HG03045 (cell line): ENCODE measurements around the gene RAB10.

Experiments
- ATAC-seq: cut with Tn5 transposase; IDR thresholded peaks from one replicate; pipeline ENCODE4 v1.9.1; 2021; ENCODE audit warnings: mild to moderate bottlenecking, moderate library complexity; ENCODE audit not compliant: unreplicated experiment

Gene RAB10

DNA sequence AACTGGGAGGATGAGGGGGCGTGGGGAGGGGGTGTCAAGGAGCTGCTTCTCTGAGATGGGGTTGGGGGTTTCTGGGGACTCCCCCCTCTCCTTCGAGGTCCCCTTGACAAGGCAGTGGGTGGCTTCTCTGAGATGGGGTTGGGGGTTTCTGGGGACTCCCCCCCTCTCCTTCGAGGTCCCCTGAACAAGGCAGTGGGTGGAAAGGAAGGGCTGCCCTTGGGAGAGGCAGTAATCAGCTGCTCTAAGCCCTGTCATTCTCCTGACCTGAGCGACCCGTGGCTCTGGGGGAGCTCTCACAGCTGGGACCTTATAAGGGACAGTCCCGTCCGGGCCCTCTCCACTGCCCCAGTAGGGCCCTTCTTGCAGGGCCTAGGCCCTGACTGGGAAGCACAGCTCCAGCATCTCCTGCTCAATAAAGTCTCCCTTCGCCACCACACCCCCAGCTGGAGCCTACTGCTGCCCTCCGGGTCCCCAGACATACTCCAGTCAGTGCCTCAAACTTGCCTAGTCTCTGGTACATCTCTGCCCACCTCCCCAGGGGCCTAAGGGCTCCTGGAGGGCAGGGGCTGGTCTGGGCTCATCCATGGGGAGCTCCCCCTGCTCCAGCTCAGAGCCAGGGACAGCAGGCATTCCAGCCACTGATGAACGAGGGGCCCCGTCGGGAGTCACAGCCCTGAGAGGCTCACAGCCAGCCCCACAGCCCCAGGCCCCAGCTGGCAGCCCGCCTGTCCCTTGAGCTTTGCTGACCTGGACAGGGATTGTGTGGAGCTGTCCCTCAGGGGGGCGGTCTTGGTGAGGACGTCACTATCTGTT, 141.8 kb downstream of the RAB10 start:
- no peak for ATAC-seq

DNA sequence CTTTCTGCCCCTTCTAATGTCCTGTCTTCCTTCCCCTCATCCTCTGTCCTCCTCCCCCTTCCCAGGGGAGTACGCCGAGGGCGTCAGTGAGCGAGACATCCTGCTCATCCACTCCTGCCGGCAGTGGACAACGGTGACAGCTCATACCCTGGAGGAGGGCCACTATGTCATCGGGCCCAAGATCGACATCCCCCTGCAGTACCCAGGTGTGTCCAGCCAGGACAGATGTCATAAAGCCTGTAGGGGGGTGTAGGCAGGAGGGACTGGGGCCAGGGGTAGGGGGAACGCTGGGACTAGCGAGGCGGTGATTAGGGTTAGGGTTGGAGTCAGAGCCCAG, 142.4 kb downstream of the RAB10 start:
- ATAC-seq: no peak

DNA sequence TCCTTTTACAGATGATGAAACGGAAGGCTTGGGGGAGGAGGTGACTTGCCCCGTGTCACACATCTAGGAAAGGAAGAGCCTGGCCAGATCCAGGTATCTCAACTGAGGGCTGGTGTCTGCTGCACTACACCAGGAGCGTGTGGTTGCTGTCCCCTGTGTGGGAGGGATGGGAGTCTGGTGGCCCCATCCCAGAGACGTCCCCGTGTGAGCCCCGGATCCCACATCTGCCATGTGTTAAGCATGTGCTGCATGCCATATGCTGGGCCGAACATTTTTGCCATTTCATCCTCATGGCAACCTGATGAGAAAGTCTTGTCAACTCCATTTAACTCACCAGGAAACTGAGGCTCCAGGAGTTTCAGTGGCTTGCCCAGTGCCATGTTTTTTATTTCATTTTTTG, 143.2 kb downstream of the RAB10 start:
- ATAC-seq: no peak

DNA sequence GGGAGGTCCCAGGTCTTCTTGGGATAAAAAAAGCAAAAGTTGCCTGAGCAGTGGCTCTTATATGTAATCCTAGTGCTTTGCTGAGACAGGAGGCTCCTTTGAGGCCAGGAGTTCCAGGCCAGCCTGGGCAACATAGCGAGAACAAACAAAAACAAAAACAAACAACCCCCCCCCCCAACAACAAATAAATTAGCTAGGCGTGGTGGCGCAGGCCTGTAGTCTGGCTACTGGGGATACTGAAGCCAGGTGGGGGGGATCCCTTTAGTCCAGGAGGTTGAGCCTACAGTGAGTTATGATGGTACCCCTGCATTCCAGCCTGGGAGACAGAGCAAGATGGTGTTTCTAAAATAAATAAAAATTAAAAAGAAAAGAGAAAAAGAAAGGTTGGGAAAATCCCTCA, 144.4 kb downstream of the RAB10 start:
- no peak for ATAC-seq

DNA sequence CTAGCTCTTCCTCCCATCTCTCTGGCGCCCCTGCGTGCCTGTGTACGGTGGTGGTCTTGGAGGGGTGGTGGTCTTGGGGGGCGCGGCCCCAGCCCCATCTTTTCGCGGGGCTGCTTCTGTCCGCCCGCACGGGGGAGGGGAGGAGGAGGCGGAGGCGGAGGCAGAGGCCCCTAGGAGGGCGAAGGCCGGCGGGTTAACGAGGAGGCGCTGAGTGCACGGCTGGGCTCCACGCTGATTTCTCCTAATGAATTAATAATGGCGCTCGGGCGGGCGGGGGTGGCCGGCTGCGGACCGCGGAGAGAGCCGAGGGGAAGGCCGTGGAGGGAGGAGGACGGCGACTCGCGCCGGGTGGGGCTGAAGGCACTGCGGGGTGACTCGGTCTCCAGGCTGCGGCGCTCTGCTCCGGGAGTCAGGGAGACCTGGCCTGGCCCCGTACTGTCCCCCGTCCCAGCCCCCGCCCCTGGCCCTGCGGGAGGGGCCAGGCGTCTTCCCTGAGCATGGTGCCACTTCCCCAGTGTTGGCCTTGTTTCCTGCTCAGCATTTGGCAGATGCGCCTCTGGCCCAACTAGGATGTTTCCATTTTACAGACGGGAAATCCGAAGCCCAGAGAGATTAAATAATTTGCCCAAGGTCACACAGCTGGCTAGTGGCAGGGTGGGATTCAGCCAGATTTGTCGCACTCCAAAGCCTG, 145.0 kb downstream of the RAB10 start:
- ATAC-seq: no peak

DNA sequence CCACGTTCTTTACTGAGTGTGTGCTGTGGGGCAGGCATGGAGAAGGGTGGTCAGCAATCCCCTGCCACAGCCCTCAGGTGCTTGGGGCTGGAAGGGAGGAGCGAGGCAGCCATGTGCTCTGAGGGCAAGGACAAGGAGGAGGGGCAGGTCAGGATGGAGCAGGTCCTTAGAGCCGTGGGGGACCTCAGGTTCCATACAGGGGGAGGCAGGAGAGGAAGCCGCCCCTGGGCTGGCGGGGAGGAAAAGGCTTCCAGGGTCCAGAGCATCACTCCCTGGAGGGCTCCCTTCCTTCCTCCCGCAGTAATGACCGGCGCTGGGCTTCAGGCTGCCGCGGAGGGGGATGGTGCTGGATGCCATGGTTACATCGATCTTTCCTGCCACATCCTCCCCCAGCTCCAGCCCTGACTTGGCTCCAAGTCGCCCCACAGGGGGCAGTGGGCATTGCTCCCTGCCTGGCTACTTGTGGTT, 145.6 kb downstream of the RAB10 start:
- no peak for ATAC-seq

DNA sequence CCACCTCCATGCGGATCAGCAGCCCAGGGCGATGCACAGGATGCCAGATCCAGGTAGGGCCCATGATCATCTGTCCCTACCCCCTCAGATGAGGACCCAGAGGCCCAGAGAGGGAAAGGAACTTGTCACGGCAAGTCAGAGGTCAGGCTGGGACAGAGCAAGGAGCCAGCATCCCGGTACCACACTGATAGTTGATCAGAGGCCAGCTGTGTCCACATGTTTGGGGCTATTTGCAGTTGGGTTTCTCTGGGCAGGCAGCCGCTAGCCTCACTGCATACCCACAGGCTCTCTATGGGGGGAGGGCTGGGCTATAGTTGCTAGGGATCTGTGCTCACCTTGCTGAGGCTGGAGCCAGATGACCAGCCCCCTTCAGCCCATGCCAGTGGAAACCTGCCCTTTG, 148.6 kb downstream of the RAB10 start:
- no peak for ATAC-seq

DNA sequence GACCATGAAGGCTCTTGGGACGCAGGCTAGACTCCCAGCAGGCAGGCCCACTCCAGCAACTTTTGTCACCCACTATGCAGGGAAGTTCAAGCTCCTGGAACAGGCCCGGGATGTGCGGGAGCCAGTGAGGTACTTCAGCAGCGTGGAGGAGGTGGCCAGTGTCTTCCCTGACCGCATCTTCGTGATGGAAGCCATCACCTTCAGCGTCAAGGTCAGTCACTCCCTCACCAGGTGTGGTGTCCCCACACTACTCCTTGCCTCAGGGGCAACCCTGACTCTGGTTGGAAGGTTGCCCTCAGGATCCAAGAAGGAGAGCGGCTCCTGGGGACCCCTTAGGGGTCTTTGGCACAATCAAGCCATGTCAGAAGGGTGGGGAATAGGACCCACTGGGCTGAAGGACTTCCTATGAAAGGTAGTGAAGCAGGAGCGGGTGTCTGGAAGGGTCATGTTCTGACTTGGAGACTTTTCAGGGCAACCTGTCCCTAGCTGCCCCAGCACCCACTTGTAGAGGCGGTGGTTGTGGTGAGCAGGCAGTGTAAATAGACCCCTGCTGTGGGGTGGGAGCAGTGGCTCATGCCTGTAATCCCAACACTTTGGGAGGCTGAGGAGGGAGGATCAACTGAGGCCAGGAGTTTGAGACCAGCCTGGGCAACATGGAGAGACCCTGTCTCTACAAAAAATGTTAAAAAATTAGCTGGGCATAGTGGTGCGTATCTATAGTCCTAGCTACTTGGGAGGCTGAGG, 149.2 kb downstream of the RAB10 start:
- ATAC-seq: no peak

DNA sequence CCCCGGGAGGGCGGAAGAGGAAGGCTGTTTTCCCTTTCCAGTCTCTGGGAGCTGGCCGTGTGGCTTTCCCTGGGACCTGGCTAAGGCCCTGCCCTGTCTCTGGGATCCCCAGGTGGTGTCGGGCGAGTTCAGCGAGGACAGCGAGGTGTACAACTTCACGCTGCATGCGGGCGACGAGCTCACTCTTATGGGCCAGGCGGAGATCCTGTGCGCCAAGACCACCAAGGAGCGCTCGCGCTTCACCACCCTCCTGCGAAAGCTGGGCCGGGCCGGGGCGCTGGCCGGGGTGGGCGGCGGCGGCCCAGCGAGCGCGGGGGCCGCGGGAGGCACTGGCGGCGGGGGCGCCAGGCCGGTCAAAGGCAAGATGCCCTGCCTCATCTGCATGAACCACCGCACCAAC, 150.2 kb downstream of the RAB10 start:
- ATAC-seq: no peak

DNA sequence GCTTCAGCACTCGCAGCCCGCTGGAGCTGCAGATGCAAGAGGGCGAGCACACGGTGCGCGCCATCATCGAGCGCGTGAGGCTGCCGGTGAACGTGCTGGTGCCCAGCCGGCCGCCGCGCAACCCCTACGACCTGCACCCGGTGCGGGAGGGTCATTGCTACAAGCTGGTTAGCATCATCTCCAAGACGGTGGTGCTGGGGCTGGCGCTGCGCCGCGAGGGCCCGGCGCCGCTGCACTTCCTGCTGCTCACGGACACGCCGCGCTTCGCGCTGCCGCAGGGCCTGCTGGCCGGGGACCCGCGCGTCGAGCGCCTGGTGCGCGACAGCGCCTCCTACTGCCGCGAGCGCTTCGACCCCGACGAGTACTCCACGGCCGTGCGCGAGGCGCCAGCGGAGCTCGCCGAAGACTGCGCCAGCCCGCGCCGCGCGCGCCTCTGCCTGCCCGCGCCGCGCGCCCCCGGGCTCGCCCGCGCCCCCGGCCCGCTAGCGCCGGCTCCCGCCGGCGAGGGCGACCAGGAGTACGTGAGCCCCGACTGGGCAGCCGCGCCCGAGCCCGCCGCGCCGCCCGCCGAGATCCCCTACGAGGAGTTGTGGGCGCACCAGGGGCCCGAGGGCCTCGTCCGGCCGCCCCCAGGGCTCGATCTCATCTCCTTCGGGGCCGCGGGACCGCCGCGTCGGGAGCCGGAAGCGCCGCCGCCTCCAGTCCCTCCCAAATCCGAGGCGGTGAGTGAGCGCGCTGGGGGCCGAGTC, 150.8 kb downstream of the RAB10 start:
- ATAC-seq: peak; percentile 77

DNA sequence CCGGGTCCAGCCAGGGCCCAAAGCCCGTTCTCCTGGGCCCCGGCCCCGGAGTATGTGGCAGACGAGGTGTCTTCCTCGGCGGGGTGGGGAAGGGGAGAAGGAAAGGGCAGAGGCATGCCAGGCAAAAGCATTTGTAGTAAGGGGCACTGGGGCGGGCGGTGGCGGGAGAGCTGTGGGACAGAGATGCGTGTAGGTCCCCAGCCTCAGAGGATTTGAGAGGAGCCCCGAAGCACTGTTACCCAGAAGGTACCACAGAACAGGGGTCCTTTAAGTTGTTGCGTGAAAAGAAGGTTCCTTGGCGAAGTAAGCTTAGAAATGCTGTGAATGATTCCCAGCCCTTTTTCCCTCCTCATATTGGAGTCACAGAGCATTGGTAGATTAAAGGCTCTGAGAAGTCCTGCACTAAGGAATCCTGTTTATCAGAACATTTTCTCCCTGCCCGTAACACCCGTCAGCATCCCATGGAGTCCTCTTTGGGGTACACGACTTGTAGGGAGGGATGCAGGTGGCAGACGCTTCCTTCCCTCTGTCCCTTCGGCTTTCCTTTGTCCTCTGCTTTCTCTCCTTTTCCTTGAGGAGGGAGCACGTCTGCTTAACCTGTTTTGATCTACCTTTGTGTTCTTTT, 151.5 kb downstream of the RAB10 start:
- no peak for ATAC-seq

DNA sequence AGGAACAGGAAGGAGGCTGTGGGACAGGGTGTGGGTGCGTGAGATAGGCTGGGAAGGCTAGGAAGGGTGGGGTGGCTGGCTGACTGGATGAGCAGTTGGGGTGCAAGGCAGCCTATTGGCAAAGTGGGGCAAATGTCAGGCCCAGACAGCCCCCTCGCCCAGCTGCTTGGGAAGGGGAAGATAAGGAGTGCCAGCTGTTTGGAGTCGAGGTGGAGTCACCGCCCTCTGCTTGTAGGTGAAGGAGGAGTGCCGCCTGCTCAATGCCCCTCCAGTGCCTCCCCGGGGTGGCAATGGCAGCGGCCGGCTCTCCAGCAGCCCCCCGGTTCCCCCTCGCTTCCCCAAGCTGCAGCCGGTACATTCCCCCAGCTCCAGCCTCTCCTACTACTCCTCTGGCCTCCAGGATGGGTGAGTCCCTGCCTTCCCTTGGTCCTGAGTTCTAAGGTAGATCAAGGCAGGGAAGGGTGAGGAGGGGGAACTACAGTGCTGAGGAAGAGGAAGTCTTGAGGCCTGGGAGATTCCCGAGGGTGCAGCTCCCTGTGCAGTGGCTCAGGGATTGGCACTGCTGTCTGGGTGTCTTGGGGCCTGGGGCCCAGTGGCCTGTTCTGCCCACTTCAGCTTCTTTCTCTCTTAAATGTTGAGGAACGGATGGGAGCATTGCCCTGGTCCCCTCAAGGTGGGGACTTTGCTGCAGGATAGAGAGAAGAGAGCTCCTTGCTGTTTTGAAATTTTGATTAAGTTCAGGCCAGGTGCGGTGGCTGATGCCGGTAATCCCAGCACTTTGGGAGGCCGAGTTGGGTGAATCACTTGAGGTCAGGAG, 152.3 kb downstream of the RAB10 start:
- ATAC-seq: no peak
